MM.1S (cell line): ENCODE results near the gene SLC38A7.

Experiments
- CTCF ChIP-seq: fragments of 300-600 bp; sonication (generic); IDR thresholded peaks from 2 replicates; pipeline ENCODE4 v1.5.1; 2016; ENCODE audit warnings: antibody characterized with exemption, low read length, mixed read lengths
- EZH2 ChIP-seq: fragments of 300-600 bp; sonication (generic); optimal IDR thresholded peaks from 2 replicates; pipeline ENCODE3; 2017; ENCODE audit warnings: low read depth, mild to moderate bottlenecking, antibody characterized with exemption, low read length, mixed read lengths
- EZH2phosphoT487 ChIP-seq: fragments of 300-600 bp; sonication (generic); IDR thresholded peaks from 2 replicates; pipeline ENCODE4 v1.6.1; 2018; ENCODE audit warnings: antibody characterized with exemption, low read length

GRCh38 chr16:58647107-58647506 lies 37.5 kb downstream of the SLC38A7 start:
- no peak for TF ChIP-seq EZH2
- TF ChIP-seq CTCF: no peak
- TF ChIP-seq EZH2phosphoT487: no peak
